ENCODE results near the gene HCK. TPM values are rescaled to one million over a fixed set of nuclear protein-coding genes. Genes with fewer than 3 reads are reported as not detected.
A peak's percentile ranks its signal among the peaks of the same experiment; 100 is the strongest.

HCK gene
- total RNA-seq (2014; rRNA removed; shearing (Covaris generic)) = not detected in 2 replicates
- polyA plus RNA-seq (2015; cell fraction: cytosol; rRNA removed) = not detected in 2 replicates
- polyA plus RNA-seq (2015; cell fraction: nucleus; rRNA removed) = not detected in 2 replicates

- no peak for DNase-seq (ENCODE audit: low read depth)
Measured at GRCh38 chr20:32052090-32052777, at the start of gene HCK. HCK (plus strand) TSS chr20:32052242.

- DNase-seq (ENCODE audit: low read depth) = no peak
Measured at GRCh38 chr20:32003325-32003724, 48.7 kb upstream of the HCK start.

- peak; percentile 35 for DNase-seq (ENCODE audit: low read depth)
Measured at GRCh38 chr20:32004963-32005362, 47.1 kb upstream of the HCK start.

GRCh38 chr20:32006053-32006452, 46.0 kb upstream of the HCK start:
- DNase-seq (ENCODE audit: low read depth) = no peak

GRCh38 chr20:32006841-32007786, 44.9 kb upstream of the HCK start:
- no peak for DNase-seq (ENCODE audit: low read depth)

GRCh38 chr20:32007787-32008616, 44.0 kb upstream of the HCK start:
- DNase-seq (ENCODE audit: low read depth) = peak; percentile 70

- DNase-seq (ENCODE audit: low read depth) = no peak
Measured at GRCh38 chr20:32009564-32009963, 42.5 kb upstream of the HCK start.

- DNase-seq (ENCODE audit: low read depth) = no peak
Measured at GRCh38 chr20:32010101-32010500, 41.9 kb upstream of the HCK start, which contains the start of gene CCM2L. CCM2L (plus strand) TSS chr20:32010438; CDS start chr20:32010455, 17 bp downstream.

- no peak for DNase-seq (ENCODE audit: low read depth)
Measured at GRCh38 chr20:32010666-32011065, 41.4 kb upstream of the HCK start.

- no peak for DNase-seq (ENCODE audit: low read depth)
Measured at GRCh38 chr20:32012159-32012688, 39.8 kb upstream of the HCK start.

- no peak for DNase-seq (ENCODE audit: low read depth)
Measured at GRCh38 chr20:32013326-32013725, 38.7 kb upstream of the HCK start.

GRCh38 chr20:32017711-32018251, 34.3 kb upstream of the HCK start:
- no peak for DNase-seq (ENCODE audit: low read depth)

- peak; percentile 7 for DNase-seq (ENCODE audit: low read depth)
Measured at GRCh38 chr20:32018269-32019155, 33.5 kb upstream of the HCK start.

- no peak for DNase-seq (ENCODE audit: low read depth)
Measured at GRCh38 chr20:32019156-32019510, 32.9 kb upstream of the HCK start.

- no peak for DNase-seq (ENCODE audit: low read depth)
Measured at GRCh38 chr20:32019563-32020463, 32.2 kb upstream of the HCK start.

GRCh38 chr20:32021091-32021490, 31.0 kb upstream of the HCK start:
- DNase-seq (ENCODE audit: low read depth) = peak; percentile 48

- DNase-seq (ENCODE audit: low read depth) = no peak
Measured at GRCh38 chr20:32024683-32025295, 27.3 kb upstream of the HCK start.

GRCh38 chr20:32027643-32028042, 24.4 kb upstream of the HCK start:
- DNase-seq (ENCODE audit: low read depth) = no peak

All from HT1080 (cell line).